Measurements from ENCODE around the gene PITPNM1. TPM values are rescaled to one million over a fixed set of nuclear protein-coding genes. Genes with fewer than 3 reads are reported as not detected.

Gene PITPNM1
- total RNA-seq, 1 experiment from 2014 or later: 55.9 TPM

DNA sequence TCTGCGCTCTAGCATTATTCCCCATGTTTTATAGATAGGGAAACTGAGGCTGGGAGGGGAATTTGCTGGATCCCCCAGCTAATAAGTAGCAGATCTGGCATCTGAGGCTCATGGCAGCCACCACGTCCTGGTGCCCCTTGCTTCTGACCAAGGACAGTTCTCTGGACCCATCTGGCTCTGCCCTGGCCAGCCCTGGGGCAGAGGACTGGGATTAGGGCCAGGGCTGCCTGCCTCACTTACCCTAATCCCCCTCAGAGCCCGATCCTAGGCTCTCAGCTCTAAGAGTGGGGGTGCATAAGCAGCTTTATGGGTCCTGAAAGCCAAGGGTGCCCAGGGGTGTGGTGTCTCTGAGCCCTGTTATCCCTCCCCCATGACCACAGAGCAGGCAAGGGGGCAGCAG, 50.1 kb downstream of the PITPNM1 start, which contains the start of gene CABP4:
Gene CABP4 (plus strand): TSS at position 301 of the 400 bp plus-strand sequence. CDS start 70 bp downstream, at position 371.
- POLR2A ChIA-PET (ENCODE audit: low non-redundant PET): interaction anchor here (0.6 kb wide), 1 partner anchor 1200 kb away, joined by 4 read pairs; no protein-coding TSS in a partner anchor
- Histone ChIP-seq H3K4me3 (ENCODE audit: low read depth, low read length, poor library complexity, severe bottlenecking) (no peak within 1 kb of the TSS), H3K27me3 (replicated peaks; ENCODE audit: insufficient read depth, low read depth, low read length, poor library complexity) (no peaks in the 10 kb centered on the region), H3K36me3 (ENCODE audit: insufficient read depth, low read length, poor library complexity, severe bottlenecking) (no peaks in the 10 kb centered on the region), H3K4me1 (ENCODE audit: insufficient read depth, low read length, poor library complexity, severe bottlenecking) (no peaks in the 10 kb centered on the region), H3K27ac (ENCODE audit: low read depth, low read length, poor library complexity, severe bottlenecking) (no peak within 1 kb of the TSS), H3K9me3 (ENCODE audit: low read depth, low read length, poor library complexity, severe bottlenecking) (no peaks in the 10 kb centered on the region)
- TF ChIP-seq, protein P1, sequence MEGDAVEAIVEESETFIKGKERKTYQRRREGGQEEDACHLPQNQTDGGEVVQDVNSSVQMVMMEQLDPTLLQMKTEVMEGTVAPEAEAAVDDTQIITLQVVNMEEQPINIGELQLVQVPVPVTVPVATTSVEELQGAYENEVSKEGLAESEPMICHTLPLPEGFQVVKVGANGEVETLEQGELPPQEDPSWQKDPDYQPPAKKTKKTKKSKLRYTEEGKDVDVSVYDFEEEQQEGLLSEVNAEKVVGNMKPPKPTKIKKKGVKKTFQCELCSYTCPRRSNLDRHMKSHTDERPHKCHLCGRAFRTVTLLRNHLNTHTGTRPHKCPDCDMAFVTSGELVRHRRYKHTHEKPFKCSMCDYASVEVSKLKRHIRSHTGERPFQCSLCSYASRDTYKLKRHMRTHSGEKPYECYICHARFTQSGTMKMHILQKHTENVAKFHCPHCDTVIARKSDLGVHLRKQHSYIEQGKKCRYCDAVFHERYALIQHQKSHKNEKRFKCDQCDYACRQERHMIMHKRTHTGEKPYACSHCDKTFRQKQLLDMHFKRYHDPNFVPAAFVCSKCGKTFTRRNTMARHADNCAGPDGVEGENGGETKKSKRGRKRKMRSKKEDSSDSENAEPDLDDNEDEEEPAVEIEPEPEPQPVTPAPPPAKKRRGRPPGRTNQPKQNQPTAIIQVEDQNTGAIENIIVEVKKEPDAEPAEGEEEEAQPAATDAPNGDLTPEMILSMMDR (conservative IDR thresholded peaks at IDR 0.05; ENCODE audit: low read depth, low read length): no peak
- TF ChIP-seq EZH2 (IDR thresholded peaks at IDR 0.05; ENCODE audit: borderline replicate concordance, low read depth, low read length, poor library complexity, severe bottlenecking): no peak
- intact Hi-C loops (cut with micrococcal nuclease; ENCODE audit: unreplicated experiment): no loop called here
- no peak for DNase-seq (ENCODE audit: low spot score)
- no TSS peak for BruUV-seq (replicated peaks)
- CTCF ChIA-PET: no interaction called here

GRCh38 chr11:67453816-67454732, 51.1 kb downstream of the PITPNM1 start:
- Histone ChIP-seq H3K27ac (ENCODE audit: low read depth, low read length, poor library complexity, severe bottlenecking) (no peak overlapping the region), H3K27me3 (replicated peaks; ENCODE audit: insufficient read depth, low read depth, low read length, poor library complexity) (no peaks in the 10 kb centered on the region), H3K9me3 (ENCODE audit: low read depth, low read length, poor library complexity, severe bottlenecking) (no peaks in the 10 kb centered on the region), H3K4me1 (ENCODE audit: insufficient read depth, low read length, poor library complexity, severe bottlenecking) (no peaks in the 10 kb centered on the region), H3K36me3 (ENCODE audit: insufficient read depth, low read length, poor library complexity, severe bottlenecking) (no peaks in the 10 kb centered on the region), H3K4me3 (ENCODE audit: low read depth, low read length, poor library complexity, severe bottlenecking) (no peak overlapping the region)
- BruUV-seq (replicated peaks): no TSS peak
- intact Hi-C loops (cut with micrococcal nuclease; ENCODE audit: unreplicated experiment): no loop called here
- no peak for DNase-seq (ENCODE audit: low spot score)
- ChIA-PET POLR2A (ENCODE audit: low non-redundant PET) (no interaction called here), CTCF (no interaction called here)
- TF ChIP-seq EZH2 (IDR thresholded peaks at IDR 0.05; ENCODE audit: borderline replicate concordance, low read depth, low read length, poor library complexity, severe bottlenecking): no peak
- TF ChIP-seq, protein P1 (conservative IDR thresholded peaks at IDR 0.05; ENCODE audit: low read depth, low read length): no peak

DNA sequence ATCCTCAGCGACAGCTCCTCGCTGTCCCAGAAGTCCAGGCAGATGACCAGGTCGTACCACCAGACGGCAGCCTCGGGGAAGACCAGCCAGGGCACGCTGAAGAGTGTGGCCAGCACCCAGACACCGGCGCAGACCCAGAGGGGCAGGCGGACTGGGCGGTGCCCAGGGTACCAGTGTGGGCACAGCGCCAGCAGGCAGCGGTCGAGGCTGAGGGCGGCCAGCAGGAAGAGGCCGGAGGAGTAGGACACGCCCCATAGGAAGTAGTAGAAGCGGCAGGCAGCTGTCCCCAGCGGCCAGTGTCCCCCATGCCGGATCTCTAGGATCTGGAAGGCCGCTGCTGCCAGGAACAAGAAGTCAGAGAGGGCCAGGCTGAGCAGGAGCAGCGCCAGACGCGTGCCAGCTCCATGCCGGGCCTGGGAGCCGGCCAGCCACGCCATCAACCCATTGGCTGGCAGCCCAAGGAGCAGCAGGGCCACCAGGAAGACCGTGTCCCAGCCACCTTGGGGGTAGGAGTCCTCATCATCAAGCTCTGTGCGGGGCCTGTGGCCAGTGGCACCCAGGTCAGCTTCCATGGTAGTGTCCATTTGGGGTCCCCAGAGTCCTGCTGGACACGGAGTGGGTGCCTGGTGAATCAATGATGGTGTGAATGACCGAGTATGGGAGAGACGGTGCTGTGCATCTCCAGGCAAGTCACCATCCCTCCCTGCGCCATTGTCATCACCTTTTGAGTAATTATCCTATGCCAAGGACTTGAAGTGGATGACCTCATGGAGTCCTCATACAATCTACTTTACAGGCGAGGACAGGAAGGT, 52.8 kb downstream of the PITPNM1 start, which contains the start of gene GPR152:
Gene GPR152 (minus strand): TSS at position 589 of the 812 bp plus-strand sequence. CDS start 5 bp downstream, at position 584.
- Histone ChIP-seq H3K27me3 (replicated peaks; ENCODE audit: insufficient read depth, low read depth, low read length, poor library complexity) (no peaks in the 10 kb centered on the region), H3K36me3 (ENCODE audit: insufficient read depth, low read length, poor library complexity, severe bottlenecking) (no peaks in the 10 kb centered on the region), H3K27ac (ENCODE audit: low read depth, low read length, poor library complexity, severe bottlenecking) (no peak within 1 kb of the TSS), H3K4me1 (ENCODE audit: insufficient read depth, low read length, poor library complexity, severe bottlenecking) (no peaks in the 10 kb centered on the region), H3K9me3 (ENCODE audit: low read depth, low read length, poor library complexity, severe bottlenecking) (no peaks in the 10 kb centered on the region), H3K4me3 (ENCODE audit: low read depth, low read length, poor library complexity, severe bottlenecking) (no peak within 1 kb of the TSS)
- CTCF ChIA-PET: interaction anchor here (1.1 kb wide), 1 partner anchor 51 kb away, joined by 3 read pairs; the partner anchor contains the start of gene PPP1CA
- TF ChIP-seq EZH2 (IDR thresholded peaks at IDR 0.05; ENCODE audit: borderline replicate concordance, low read depth, low read length, poor library complexity, severe bottlenecking): no peak
- TF ChIP-seq, protein P1 (conservative IDR thresholded peaks at IDR 0.05; ENCODE audit: low read depth, low read length): no peak
- BruUV-seq (replicated peaks): no TSS peak
- intact Hi-C loops (cut with micrococcal nuclease; ENCODE audit: unreplicated experiment): no loop called here
- no peak for DNase-seq (ENCODE audit: low spot score)
- POLR2A ChIA-PET (ENCODE audit: low non-redundant PET): no interaction called here

All from A673 (cell line).